SK-N-SH (cell line): ENCODE results near the gene DENND2A. TPM values are rescaled to one million over a fixed set of nuclear protein-coding genes. Genes with fewer than 3 reads are reported as not detected.
"Not testable (repeated sequence)": the region's sequence is repeated elsewhere in the genome, so short reads cannot be mapped to it uniquely, and the experiment has no call there.

Experiments used
- CTCF ChIA-PET: fragments of 300-600, 350-600 bp; formaldehyde crosslinking; extraction: SDS; loops from one replicate; lab custom pipeline; 2021; lab: Yijun Ruan, JAX
- POLR2A ChIA-PET: fragments of 350-600 bp; sonication (Branson Sonifier 250); formaldehyde crosslinking; extraction: SDS; loops from one replicate; lab custom pipeline; 2020; ENCODE audit warnings: antibody characterized with exemption, inconsistent platforms; lab: Yijun Ruan, JAX
- DNase-seq: peaks from one replicate; pipeline ENCODE4 v3.0.0; 2012
- H2AFZ ChIP-seq: fragments of 200-600 bp; sonication (generic); 2 replicates; pipeline ENCODE4 v1.8.1; 2016; ENCODE audit warnings: antibody characterized with exemption, mild to moderate bottlenecking, low read depth
- H3F3A ChIP-seq: fragments of 200-600 bp; sonication (generic); replicated peaks from 2 replicates; pipeline ENCODE3; 2016; ENCODE audit warnings: antibody characterized with exemption, mild to moderate bottlenecking; ENCODE audit not compliant: insufficient read depth
- H3K27ac ChIP-seq, 2 experiments: fragments of 200-500 bp in 1 of 2; fragments of 200-600 bp in 1 of 2; sonication (Bioruptor generic) in 1 of 2; sonication (generic), shearing (Covaris generic) in 1 of 2; 2 replicates each; pipeline versions ENCODE4 v1.5.1 to v1.6.1; 2014 to 2016; ENCODE audit warnings: low read depth in 2 of 2, inconsistent platforms in 1 of 2, low read length in 1 of 2, mild to moderate bottlenecking in 1 of 2, mixed read lengths in 1 of 2
- H3K27me3 ChIP-seq: fragments of 200-600 bp; sonication (generic), shearing (Covaris generic); 2 replicates; pipeline ENCODE4 v1.6.1; 2016; ENCODE audit warnings: mixed run types; ENCODE audit not compliant: insufficient read depth
- H3K36me3 ChIP-seq, 2 experiments: fragments of 200-500 bp in 1 of 2; fragments of 200-600 bp in 1 of 2; sonication (Bioruptor generic) in 1 of 2; sonication (generic) in 1 of 2; replicated peaks in 1 of 2; 2 replicates each; pipeline versions ENCODE3 to v1.5.1; 2014 to 2016; ENCODE audit warnings: low read length in 1 of 2, mild to moderate bottlenecking in 1 of 2; ENCODE audit not compliant: insufficient read depth in 2 of 2, control insufficient read depth in 1 of 2
- H3K4me1 ChIP-seq, 2 experiments: fragments of 200-500 bp in 1 of 2; fragments of 200-600 bp in 1 of 2; sonication (Bioruptor generic) in 1 of 2; sonication (generic), shearing (Covaris generic) in 1 of 2; 2 replicates each; pipeline versions ENCODE4 v1.5.1 to v1.6.1; 2014 to 2016; ENCODE audit warnings: low read depth in 1 of 2, low read length in 1 of 2, mixed run types in 1 of 2; ENCODE audit not compliant: insufficient read depth in 2 of 2, control insufficient read depth in 1 of 2
- H3K4me2 ChIP-seq: fragments of 200-600 bp; sonication (generic), shearing (Covaris generic); 2 replicates; pipeline ENCODE4 v1.6.1; 2017; ENCODE audit warnings: mixed run types
- H3K4me3 ChIP-seq, 2 experiments: fragments of 200-500 bp in 1 of 2; fragments of 200-600 bp in 1 of 2; sonication (Bioruptor generic) in 1 of 2; sonication (generic), shearing (Covaris generic) in 1 of 2; 2 replicates each; pipeline versions ENCODE4 v1.5.1 to v1.8.1; 2014 to 2016; ENCODE audit warnings: low read depth in 2 of 2, inconsistent platforms in 1 of 2, low read length in 1 of 2, mild to moderate bottlenecking in 1 of 2, mixed read lengths in 1 of 2, moderate library complexity in 1 of 2
- H3K79me2 ChIP-seq: fragments of 200-600 bp; sonication (generic); 2 replicates; pipeline ENCODE4 v1.8.1; 2017; ENCODE audit warnings: mild to moderate bottlenecking; ENCODE audit not compliant: insufficient read depth
- H3K9ac ChIP-seq: fragments of 200-600 bp; sonication (generic); 2 replicates; pipeline ENCODE4 v1.6.1; 2017; ENCODE audit warnings: mixed run types
- H3K9me2 ChIP-seq: fragments of 200-600 bp; sonication (generic); 2 replicates; pipeline ENCODE4 v1.6.1; 2017; ENCODE audit warnings: mixed run types
- H3K9me3 ChIP-seq: fragments of 200-600 bp; sonication (generic); 2 replicates; pipeline ENCODE4 v1.6.1; 2017; ENCODE audit warnings: mixed run types, mild to moderate bottlenecking, moderate library complexity
- H4K20me1 ChIP-seq: fragments of 200-600 bp; sonication (generic); 2 replicates; pipeline ENCODE4 v1.6.1; 2017; ENCODE audit warnings: mild to moderate bottlenecking, mixed run types; ENCODE audit not compliant: insufficient read depth
- CTCF ChIP-seq: fragments of 200-600 bp; sonication (generic); IDR thresholded peaks from 2 replicates; pipeline ENCODE4 v1.6.1; 2017; ENCODE audit warnings: antibody characterized with exemption, mild to moderate bottlenecking, moderate library complexity
- GABPA ChIP-seq: IDR thresholded peaks from 2 replicates; pipeline ENCODE4 v1.4.0; 2012; ENCODE audit warnings: low read depth, mild to moderate bottlenecking
- JUND ChIP-seq: IDR thresholded peaks from 2 replicates; pipeline ENCODE4 v1.4.0; 2012
- MXI1 ChIP-seq: IDR thresholded peaks from 2 replicates; pipeline ENCODE4 v1.6.1; 2012; ENCODE audit warnings: mild to moderate bottlenecking, low read depth, low read length, improper control_type of control experiment
- NFIC ChIP-seq: IDR thresholded peaks from 2 replicates; pipeline ENCODE4 v1.4.0; 2012; ENCODE audit warnings: borderline replicate concordance
- NRF1 ChIP-seq: IDR thresholded peaks from 2 replicates; pipeline ENCODE4 v1.6.1; 2012; ENCODE audit warnings: low read depth, mild to moderate bottlenecking, low read length
- RFX5 ChIP-seq: IDR thresholded peaks from 2 replicates; pipeline ENCODE4 v1.6.1; 2012; ENCODE audit warnings: mild to moderate bottlenecking, improper control_type of control experiment, low read length
- RXRA ChIP-seq: IDR thresholded peaks from 2 replicates; pipeline ENCODE4 v1.4.0; 2012; ENCODE audit warnings: low read depth, mild to moderate bottlenecking, borderline replicate concordance
- TEAD4 ChIP-seq: IDR thresholded peaks from 2 replicates; pipeline ENCODE4 v1.4.0; 2012; ENCODE audit warnings: mild to moderate bottlenecking, borderline replicate concordance; ENCODE audit not compliant: insufficient read depth
- USF1 ChIP-seq: IDR thresholded peaks from 2 replicates; pipeline ENCODE4 v1.4.0; 2012; ENCODE audit warnings: low read depth, borderline replicate concordance
- YY1 ChIP-seq: IDR thresholded peaks from 2 replicates; pipeline ENCODE4 v1.4.0; 2012; ENCODE audit warnings: low read depth, mild to moderate bottlenecking
- WGBS: methylation state at CpG from one replicate; pipeline ENCODE4 v1.1.6; 2017; ENCODE audit warnings: low lambda C conversion rate; 5-methylcytosine and 5-hydroxymethylcytosine counted together
- polyA plus RNA-seq, 3 experiments: library from polyadenylated mRNA; depleted of rRNA; stranded (reverse); fragments of >200 nt; gene quantifications; 2 replicates each; pipeline ENCODE4 v1.2.3, GENCODE V29; 2012

Gene DENND2A
- polyA plus RNA-seq, 1 of the 3 experiments (the other 2 are of a cell fraction), result 3.5 TPM

- no peak overlapping the region for H3K4me3 ChIP-seq
- peak; percentile 83 for TF ChIP-seq RFX5
- TF ChIP-seq CTCF, result no peak
- no peak overlapping the region for H3K27ac ChIP-seq
- H3K4me2 ChIP-seq, result no peak overlapping the region
- H3K79me2 ChIP-seq, result no peaks in the 10 kb centered on the region
- H3K27me3 ChIP-seq, result peaks cover 8% of the 10 kb centered on the region; the same call in 1 of the 2 replicates
- no peak for DNase-seq
- CTCF ChIA-PET, result interaction anchor here (1.2 to 3.8 kb wide), 7 partner anchors 8 to 343 kb away, joined by 3 to 28 read pairs (median 4); partner anchors contain the start of gene BRAF
- no peak overlapping the region for H3K9ac ChIP-seq
- POLR2A ChIA-PET, result no interaction called here
- H3F3A ChIP-seq, result no peaks in the 10 kb centered on the region
- H3K36me3 ChIP-seq, result no peaks in the 10 kb centered on the region
- 89% methylated on average over 1 of the region's 1 CpG for WGBS
- H3K4me1 ChIP-seq, result peaks cover 2 to 9% of the 10 kb centered on the region in 2 experiments; a peak in 2 of 4 replicates
- no peaks in the 10 kb centered on the region for H4K20me1 ChIP-seq
- no peak overlapping the region for H2AFZ ChIP-seq
- no peaks in the 10 kb centered on the region for H3K9me3 ChIP-seq
- no peaks in the 10 kb centered on the region for H3K9me2 ChIP-seq
Measured at GRCh38 chr7:140668641-140669040, 28.0 kb upstream of the DENND2A start.

GRCh38 chr7:140667476-140667875 lies 26.9 kb upstream of the DENND2A start:
- POLR2A ChIA-PET, result no interaction called here
- 71% methylated on average over 1 of the region's 1 CpG for WGBS

GRCh38 chr7:140662938-140663337 lies 22.3 kb upstream of the DENND2A start:
- H3K79me2 ChIP-seq, H3K27ac ChIP-seq, H3K4me3 ChIP-seq, H3K9ac ChIP-seq, H2AFZ ChIP-seq, H3K9me3 ChIP-seq, H3K36me3 ChIP-seq, H3K9me2 ChIP-seq, DNase-seq, H3K4me2 ChIP-seq, H3F3A ChIP-seq, POLR2A ChIA-PET, H3K27me3 ChIP-seq, H3K4me1 ChIP-seq, H4K20me1 ChIP-seq: not testable (repeated sequence)
- WGBS, result 81% methylated on average over 2 of the region's 2 CpGs
- CTCF ChIA-PET, result interaction anchor here (0.9 kb wide), 1 partner anchor 9 kb away, joined by 3 read pairs; no protein-coding TSS in a partner anchor

More at GRCh38 chr7:140667476-140667875, 26.9 kb upstream of the DENND2A start:
- CTCF ChIA-PET, result interaction anchor here (3.8 kb wide), 1 partner anchor 14 kb away, joined by 28 read pairs; no protein-coding TSS in a partner anchor
- Histone ChIP-seq H3K27me3 (peaks cover 8% of the 10 kb centered on the region; the same call in 1 of the 2 replicates), H3F3A (no peaks in the 10 kb centered on the region), H3K27ac (no peak overlapping the region), H4K20me1 (no peaks in the 10 kb centered on the region), H3K9me2 (no peaks in the 10 kb centered on the region), H3K4me2 (no peak overlapping the region), H3K4me1 (peaks cover 0 to 4% of the 10 kb centered on the region in 2 experiments; a peak in 1 of 4 replicates), H3K9ac (no peak overlapping the region), H3K79me2 (no peaks in the 10 kb centered on the region)
- TF ChIP-seq GABPA (no peak), NRF1 (no peak), TEAD4 (no peak), NFIC (no peak), MXI1 (no peak), YY1 (no peak), USF1 (no peak), JUND (no peak), RXRA (no peak)
- TF ChIP-seq, all 33 proteins: peak for 0
- H3K9me3 ChIP-seq, result no peaks in the 10 kb centered on the region
- no peaks in the 10 kb centered on the region for H3K36me3 ChIP-seq
- H2AFZ ChIP-seq, result no peak overlapping the region
- no peak overlapping the region for H3K4me3 ChIP-seq
- no peak for DNase-seq
